Measurements from ENCODE around the gene CRYZL1. TPM values are rescaled to one million over a fixed set of nuclear protein-coding genes. Genes with fewer than 3 reads are reported as not detected.

Gene CRYZL1
- total RNA-seq, 1 donor from 2014 or later, result 23.9 TPM

- DNase-seq (ENCODE audit: low read depth in 2 of 2), result peak; percentile 31 to 36
Measured at GRCh38 chr21:33662046-33662445, 20.5 kb upstream of the CRYZL1 start.

- peak in 1 of 2 donors; percentile 14 for DNase-seq (ENCODE audit: low read depth in 2 of 2)
Measured at GRCh38 chr21:33661146-33661545, 19.6 kb upstream of the CRYZL1 start.

GRCh38 chr21:33660406-33660805 is 18.9 kb upstream of the CRYZL1 start:
- no peak for DNase-seq (ENCODE audit: low read depth in 2 of 2)

GRCh38 chr21:33659568-33659949 is 18.0 kb upstream of the CRYZL1 start:
- DNase-seq (ENCODE audit: low read depth in 2 of 2), result no peak

GRCh38 chr21:33658919-33659567 is 17.5 kb upstream of the CRYZL1 start:
- DNase-seq (ENCODE audit: low read depth in 2 of 2), result no peak

DNA sequence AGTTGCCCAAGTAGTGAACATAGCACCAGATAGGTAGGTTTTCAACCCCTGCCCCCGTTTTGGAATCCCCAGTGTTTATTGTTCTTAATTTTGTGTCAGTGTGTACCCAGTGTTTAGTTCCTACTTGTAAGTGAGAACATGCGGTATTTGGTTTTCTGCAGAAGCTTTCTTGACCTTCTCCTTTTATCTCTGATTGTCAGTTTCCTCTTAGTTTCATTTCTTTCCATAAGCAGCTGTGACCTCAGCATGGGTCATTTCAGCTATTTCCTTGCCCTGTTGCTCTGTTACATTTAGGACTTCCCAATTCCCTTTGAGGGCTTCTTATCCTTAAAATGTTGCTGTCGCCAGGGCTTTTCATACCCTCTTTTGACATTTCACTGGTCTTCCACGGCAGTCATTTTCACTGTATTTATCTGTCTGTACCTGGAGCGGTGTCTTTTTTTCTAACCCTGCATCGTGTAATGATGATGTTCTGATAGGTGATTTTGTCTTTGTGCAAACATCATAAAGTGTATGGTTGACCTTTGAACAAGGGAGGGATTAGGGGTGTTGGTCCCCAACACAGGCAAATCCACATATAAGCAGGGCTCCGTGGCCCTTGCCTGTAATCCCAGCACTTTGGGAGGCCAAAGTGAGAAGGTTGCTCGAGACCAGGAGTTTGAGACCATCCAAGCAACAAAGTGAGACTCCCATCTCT is 15.7 kb upstream of the CRYZL1 start:
- peak; percentile 20 to 80 for DNase-seq (ENCODE audit: low read depth in 2 of 2)

DNA sequence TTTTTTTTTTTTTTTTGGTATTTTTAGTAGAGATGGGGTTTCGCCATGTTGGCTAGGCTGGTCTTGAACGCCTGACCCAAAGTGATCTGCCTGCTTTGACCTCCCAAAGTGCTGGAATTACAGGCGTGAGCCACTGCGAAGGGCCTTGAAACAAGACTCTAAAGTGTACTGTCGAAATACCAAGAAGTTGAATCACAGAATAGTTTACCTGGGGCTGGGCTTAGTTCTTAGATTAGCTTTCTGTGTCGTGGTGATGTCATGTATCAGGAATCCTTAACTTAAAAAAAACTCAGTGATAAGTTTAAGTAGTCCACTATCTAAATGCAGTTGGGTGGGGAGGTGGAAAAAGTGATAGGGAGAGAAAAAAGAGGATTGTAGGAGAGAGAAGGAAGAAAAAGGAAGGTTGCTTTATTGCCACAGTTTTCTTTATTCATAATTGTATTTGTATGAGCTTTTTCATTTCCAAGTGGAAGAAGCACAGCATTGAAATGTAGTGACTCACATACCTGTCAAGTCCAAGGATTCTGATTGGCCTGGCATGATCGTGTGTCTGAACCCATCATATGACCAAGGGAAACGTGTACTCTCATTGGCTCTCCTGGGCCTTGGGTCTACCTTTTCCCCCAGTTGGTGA is 14.2 kb upstream of the CRYZL1 start:
- DNase-seq (ENCODE audit: low read depth in 2 of 2), result peak in 1 of 2 donors; percentile 76

GRCh38 chr21:33654412-33654811 is 12.9 kb upstream of the CRYZL1 start:
- DNase-seq (ENCODE audit: low read depth in 2 of 2), result no peak

- DNase-seq (ENCODE audit: low read depth in 2 of 2), result no peak
Measured at GRCh38 chr21:33651965-33652680, 10.6 kb upstream of the CRYZL1 start.

GRCh38 chr21:33650929-33651509 is 9.5 kb upstream of the CRYZL1 start:
- DNase-seq (ENCODE audit: low read depth in 2 of 2), result no peak

GRCh38 chr21:33650230-33650629 is 8.7 kb upstream of the CRYZL1 start:
- no peak for DNase-seq (ENCODE audit: low read depth in 2 of 2)

GRCh38 chr21:33648555-33648954 is 7.0 kb upstream of the CRYZL1 start:
- DNase-seq (ENCODE audit: low read depth in 2 of 2), result no peak

- DNase-seq (ENCODE audit: low read depth in 2 of 2), result no peak
Measured at GRCh38 chr21:33647587-33647986, 6.0 kb upstream of the CRYZL1 start.

DNA sequence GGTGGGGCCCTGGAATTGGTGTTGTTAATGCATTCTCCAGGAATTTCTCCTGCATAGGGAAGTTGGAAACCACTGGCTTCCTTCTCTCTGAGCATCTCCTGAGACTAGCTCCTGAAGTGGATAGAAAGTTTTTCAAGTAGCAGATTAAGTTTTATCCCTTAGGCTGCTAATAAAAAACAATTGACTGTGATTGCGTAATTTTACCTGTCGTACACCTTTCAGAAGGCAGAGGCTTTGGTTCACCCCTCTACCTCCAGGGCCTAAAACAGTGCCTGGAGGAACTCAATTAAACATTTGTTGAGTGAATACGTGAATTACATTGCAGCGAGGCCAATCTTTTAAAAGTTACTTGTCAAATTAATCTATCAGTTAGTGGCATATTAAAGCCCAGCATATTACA is 4.2 kb upstream of the CRYZL1 start:
- no peak for DNase-seq (ENCODE audit: low read depth in 2 of 2)

DNA sequence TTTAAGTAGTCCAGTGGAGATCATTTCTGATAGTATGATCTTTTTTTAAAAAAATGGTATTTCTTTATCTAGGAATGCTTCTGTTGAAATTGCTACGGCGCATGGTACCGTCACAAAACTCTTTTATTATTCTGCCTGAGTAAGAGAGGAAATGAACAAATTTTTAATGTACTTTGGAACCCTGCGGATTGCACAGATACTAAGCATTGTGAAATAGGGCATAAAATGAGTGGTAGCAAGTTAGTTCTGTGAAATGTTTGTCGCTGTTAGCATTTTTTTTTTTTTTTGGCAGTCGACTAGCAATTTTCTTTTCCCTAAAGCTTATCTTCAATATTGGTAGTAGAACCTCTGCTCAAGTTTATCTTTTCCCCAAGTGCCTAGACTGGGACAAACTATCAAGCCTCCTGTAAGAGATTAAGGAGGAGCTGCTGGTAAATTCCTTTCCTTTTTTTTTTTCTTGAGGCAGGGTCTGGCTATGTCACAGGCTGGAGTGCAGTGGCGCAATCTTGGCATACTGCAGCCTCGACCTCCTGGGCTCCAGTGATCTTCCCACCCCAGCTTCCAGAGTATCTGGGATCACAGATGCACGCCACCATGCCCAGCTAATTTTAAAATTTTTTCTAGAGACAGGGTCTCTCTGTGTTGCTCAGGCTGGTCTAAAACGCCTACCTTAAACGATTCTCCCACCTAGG is 3.0 kb upstream of the CRYZL1 start:
- peak; percentile 50 to 73 for DNase-seq (ENCODE audit: low read depth in 2 of 2)

DNA sequence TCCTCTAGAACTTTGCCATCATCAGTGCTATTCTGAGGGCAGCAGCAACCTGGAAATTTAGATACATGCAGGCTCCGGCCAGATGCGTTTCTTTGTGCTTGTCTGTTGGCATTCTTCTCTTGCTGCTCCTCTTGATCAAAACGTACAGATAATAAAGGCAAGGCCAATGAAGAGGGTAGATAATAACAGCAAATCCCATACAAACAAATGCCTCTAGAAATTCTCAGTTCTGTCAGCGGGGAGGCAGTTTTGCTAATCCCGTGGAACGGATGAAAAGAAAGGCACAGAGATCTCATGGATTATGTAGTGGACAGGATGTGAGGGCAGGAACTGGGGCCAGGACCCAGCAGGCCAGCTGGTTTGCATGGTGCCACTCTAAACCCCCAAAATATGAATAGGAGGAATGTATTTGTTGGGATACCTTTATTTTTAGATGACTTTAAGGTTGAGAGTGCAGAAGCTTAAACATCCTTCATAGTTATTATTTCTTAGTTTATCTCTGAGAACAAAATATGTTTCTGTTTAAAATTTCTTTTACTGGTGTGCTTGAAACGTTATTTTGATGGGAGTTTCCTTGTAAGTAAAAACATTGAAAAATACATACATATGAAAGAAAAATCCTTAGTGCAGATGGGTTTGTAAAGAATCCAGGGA is 2.2 kb upstream of the CRYZL1 start:
- peak in 1 of 2 donors; percentile 39 for DNase-seq (ENCODE audit: low read depth in 2 of 2)

- peak in 1 of 2 donors; percentile 25 for DNase-seq (ENCODE audit: low read depth in 2 of 2)
Measured at GRCh38 chr21:33642896-33643657, 1.5 kb upstream of the CRYZL1 start.

GRCh38 chr21:33642027-33642895 is 720 bp upstream of the CRYZL1 start, which contains the start of gene ITSN1:
ITSN1 (plus strand) TSS chr21:33642501; CDS start chr21:33718829, 76,328 bp downstream.
- peak; percentile 99 to 100 for DNase-seq (ENCODE audit: low read depth in 2 of 2)
